Measurements from ENCODE around the gene TEX11.
"Not testable (repeated sequence)": the region's sequence is repeated elsewhere in the genome, so short reads cannot be mapped to it uniquely, and the experiment has no call there.

Gene TEX11

GRCh38 chrX:70908541-70908940 is at the start of gene TEX11:
Gene TEX11, minus strand, starts transcription at chrX:70908711. Its CDS starts 922 bp downstream, at chrX:70907789.
- no peak for DNase-seq

GRCh38 chrX:70954871-70955270 is 46.4 kb upstream of the TEX11 start:
- DNase-seq: no peak

GRCh38 chrX:70924294-70924911 is 15.9 kb upstream of the TEX11 start:
- no peak for DNase-seq

GRCh38 chrX:70922774-70923473 is 14.4 kb upstream of the TEX11 start:
- no peak for DNase-seq

GRCh38 chrX:70921709-70922352 is 13.3 kb upstream of the TEX11 start:
- no peak for DNase-seq

- DNase-seq: no peak
Observed at GRCh38 chrX:70916754-70917153, 8.2 kb upstream of the TEX11 start.

- no peak for DNase-seq
Observed at GRCh38 chrX:70907900-70908299, 611 bp downstream of the TEX11 start.

GRCh38 chrX:70901465-70901864 is 7.0 kb downstream of the TEX11 start:
- no peak for DNase-seq

GRCh38 chrX:70890441-70890840 is 18.1 kb downstream of the TEX11 start:
- not testable (repeated sequence) for DNase-seq

GRCh38 chrX:70878902-70879301 is 29.6 kb downstream of the TEX11 start:
- DNase-seq: no peak

GRCh38 chrX:70852294-70852693 is 56.2 kb downstream of the TEX11 start:
- DNase-seq: no peak

- DNase-seq: not testable (repeated sequence)
Observed at GRCh38 chrX:70844081-70844480, 64.4 kb downstream of the TEX11 start.

GRCh38 chrX:70843620-70844019 is 64.9 kb downstream of the TEX11 start:
- DNase-seq: not testable (repeated sequence)

GRCh38 chrX:70834589-70834988 is 73.9 kb downstream of the TEX11 start:
- no peak for DNase-seq

GRCh38 chrX:70826715-70827114 is 81.8 kb downstream of the TEX11 start:
- DNase-seq: no peak

GRCh38 chrX:70825366-70825765 is 83.1 kb downstream of the TEX11 start:
- DNase-seq: no peak

- DNase-seq: no peak
Observed at GRCh38 chrX:70808942-70809940, 99.3 kb downstream of the TEX11 start.

- DNase-seq: no peak
Observed at GRCh38 chrX:70806081-70806480, 102.4 kb downstream of the TEX11 start.

- not testable (repeated sequence) for DNase-seq
Observed at GRCh38 chrX:70796742-70797141, 111.8 kb downstream of the TEX11 start.

GRCh38 chrX:70774223-70774622 is 134.3 kb downstream of the TEX11 start:
- DNase-seq: no peak

GRCh38 chrX:70769659-70770227 is 138.8 kb downstream of the TEX11 start:
- no peak for DNase-seq

GRCh38 chrX:70762285-70762684 is 146.2 kb downstream of the TEX11 start:
- DNase-seq: no peak

GRCh38 chrX:70755850-70756249 is 152.7 kb downstream of the TEX11 start:
- DNase-seq: peak; percentile 58

All from islet precursor cell (in vitro differentiated cells).